Measurements from ENCODE around the gene PTPRD.

GRCh38 chr9:8778356-8778755 is 1834.4 kb downstream of the PTPRD start:
- no peak for TF ChIP-seq CTCF (IDR thresholded peaks at IDR 0.05)
- no peak for TF ChIP-seq EZH2 (IDR thresholded peaks at IDR 0.05)
- no peak for TF ChIP-seq EZH2phosphoT487 (IDR thresholded peaks at IDR 0.05)

Measured in neural progenitor cell (in vitro differentiated cells).